SW 1271 (cell line): ENCODE results near the gene SYT7.
"Not testable (repeated sequence)": the region's sequence is repeated elsewhere in the genome, so short reads cannot be mapped to it uniquely, and the experiment has no call there.

ENCODE experiments used
- DNase-seq, 2 experiments: peaks; one replicate each; lab custom pipeline; 2025; lab: John Stamatoyannopoulos, UW

The SYT7 gene

GRCh38 chr11:61479360-61480058 lies 101.4 kb downstream of the SYT7 start:
- not testable (repeated sequence) for DNase-seq

- DNase-seq = no peak
These were observed 103.1 kb downstream of the SYT7 start for GRCh38 chr11:61477727-61478148.

- no peak for DNase-seq
These were observed 103.8 kb downstream of the SYT7 start for GRCh38 chr11:61477126-61477525.

GRCh38 chr11:61476371-61476770 lies 104.5 kb downstream of the SYT7 start:
- DNase-seq = no peak

GRCh38 chr11:61475433-61475832 lies 105.4 kb downstream of the SYT7 start:
- no peak for DNase-seq

- no peak for DNase-seq
These were observed 106.7 kb downstream of the SYT7 start for GRCh38 chr11:61474013-61474643.

- no peak for DNase-seq
These were observed 107.4 kb downstream of the SYT7 start for GRCh38 chr11:61473370-61474012.

- DNase-seq = no peak
These were observed 108.0 kb downstream of the SYT7 start for GRCh38 chr11:61472868-61473267.

GRCh38 chr11:61472282-61472681 lies 108.6 kb downstream of the SYT7 start:
- DNase-seq = no peak

- DNase-seq = no peak
These were observed 112.9 kb downstream of the SYT7 start for GRCh38 chr11:61468002-61468401.

- not testable (repeated sequence) for DNase-seq
These were observed 113.3 kb downstream of the SYT7 start for GRCh38 chr11:61467602-61468001.
